Stimulated activated CD4-positive, alpha-beta T cell treated with anti-CD3 and anti-CD28 coated beads, Interleukin-1b, Interleukin-23, amount 100 ng/mL, for 1 hour (primary cell): ENCODE results near the gene LRRC56.

Source experiments
- DNase-seq, 2 donors: peaks; one replicate each; pipeline ENCODE4 v3.0.0-alpha.2; 2020; ENCODE audit warnings: low read depth in 2 of 2

The LRRC56 gene

GRCh38 chr11:597166-597725 is 59.9 kb downstream of the LRRC56 start:
- no peak for DNase-seq

GRCh38 chr11:598005-598680 is 60.8 kb downstream of the LRRC56 start:
- DNase-seq: no peak

- no peak for DNase-seq
Observed at GRCh38 chr11:601573-602245, 64.4 kb downstream of the LRRC56 start.

GRCh38 chr11:603154-603553 is 65.8 kb downstream of the LRRC56 start:
- DNase-seq: no peak
